GM18498 (cell line): ENCODE data around the gene DAPK2.

Source experiments
- ATAC-seq: cut with Tn5 transposase; IDR thresholded peaks from one replicate; pipeline ENCODE4 v1.9.1; 2021; ENCODE audit warnings: mild to moderate bottlenecking, moderate library complexity; ENCODE audit not compliant: unreplicated experiment

DAPK2 gene

DNA sequence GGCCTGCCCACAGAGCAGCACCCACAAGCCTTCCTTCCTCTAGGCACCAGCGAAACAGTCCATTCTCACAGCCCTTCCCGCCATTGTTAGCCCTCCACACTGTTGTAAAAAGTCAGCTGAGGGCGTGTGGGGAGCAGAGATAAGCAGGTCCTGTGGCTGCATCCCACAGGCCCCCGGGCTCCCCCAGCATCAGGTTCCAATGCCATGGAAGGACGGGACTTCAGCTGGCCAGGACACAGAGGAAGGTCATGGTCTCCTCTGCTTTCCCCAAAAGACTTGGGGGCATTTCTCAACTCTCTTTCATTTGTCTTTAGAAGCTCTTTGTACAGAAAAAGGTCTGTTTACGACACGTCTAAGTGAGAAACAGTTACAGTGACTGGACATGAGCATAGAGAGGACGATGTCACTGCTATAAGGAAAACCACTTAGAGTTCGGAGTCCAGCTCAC, 127.4 kb downstream of the DAPK2 start:
- no peak for ATAC-seq

- ATAC-seq = no peak
These were observed 128.0 kb downstream of the DAPK2 start for GRCh38 chr15:63918317-63918672.

- ATAC-seq = no peak
These were observed 128.5 kb downstream of the DAPK2 start for GRCh38 chr15:63917588-63918316.

DNA sequence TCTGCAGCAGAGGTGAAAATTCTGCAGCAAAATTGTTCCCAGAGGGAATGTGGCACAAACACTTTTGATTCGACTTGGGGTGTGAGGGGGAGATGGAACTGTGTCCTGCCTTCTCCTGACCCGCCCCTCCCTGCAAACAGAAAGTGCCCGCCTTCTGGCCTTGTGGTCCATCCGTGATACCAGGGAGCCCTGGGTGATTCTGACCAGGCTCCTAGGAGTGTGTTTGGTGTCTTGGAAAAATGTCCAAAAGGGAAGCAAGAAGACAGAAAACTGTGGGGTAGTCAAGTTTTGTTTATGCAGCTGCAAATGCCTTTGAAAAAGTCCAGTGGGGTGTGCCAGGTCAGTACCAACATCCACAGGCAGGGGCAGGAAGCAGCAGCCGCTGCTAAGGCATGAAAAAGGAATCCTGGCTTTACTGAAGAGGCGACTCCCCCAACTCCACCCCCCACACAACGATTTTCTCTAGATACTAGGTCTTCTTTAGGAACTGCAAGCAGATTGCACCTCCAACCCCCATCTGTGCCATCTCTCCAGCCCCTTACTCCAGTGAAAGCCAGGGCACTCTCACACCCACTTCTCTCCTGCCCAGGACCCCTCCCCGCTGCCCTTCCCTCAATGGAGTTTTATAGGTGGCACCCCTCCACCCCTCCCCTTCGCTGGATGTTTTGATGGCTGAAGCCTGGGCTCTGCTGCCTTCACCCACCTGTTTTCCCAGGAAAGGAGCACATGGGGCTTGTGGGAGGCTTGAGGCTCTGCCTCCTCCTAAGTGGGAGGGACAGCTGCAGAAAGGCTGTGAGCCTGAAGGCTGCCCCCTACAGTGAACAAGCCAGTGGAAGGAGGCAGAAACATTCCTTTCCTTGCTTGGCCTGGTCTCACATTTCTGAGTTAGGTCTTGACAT, 130.2 kb downstream of the DAPK2 start:
- ATAC-seq = no peak

DNA sequence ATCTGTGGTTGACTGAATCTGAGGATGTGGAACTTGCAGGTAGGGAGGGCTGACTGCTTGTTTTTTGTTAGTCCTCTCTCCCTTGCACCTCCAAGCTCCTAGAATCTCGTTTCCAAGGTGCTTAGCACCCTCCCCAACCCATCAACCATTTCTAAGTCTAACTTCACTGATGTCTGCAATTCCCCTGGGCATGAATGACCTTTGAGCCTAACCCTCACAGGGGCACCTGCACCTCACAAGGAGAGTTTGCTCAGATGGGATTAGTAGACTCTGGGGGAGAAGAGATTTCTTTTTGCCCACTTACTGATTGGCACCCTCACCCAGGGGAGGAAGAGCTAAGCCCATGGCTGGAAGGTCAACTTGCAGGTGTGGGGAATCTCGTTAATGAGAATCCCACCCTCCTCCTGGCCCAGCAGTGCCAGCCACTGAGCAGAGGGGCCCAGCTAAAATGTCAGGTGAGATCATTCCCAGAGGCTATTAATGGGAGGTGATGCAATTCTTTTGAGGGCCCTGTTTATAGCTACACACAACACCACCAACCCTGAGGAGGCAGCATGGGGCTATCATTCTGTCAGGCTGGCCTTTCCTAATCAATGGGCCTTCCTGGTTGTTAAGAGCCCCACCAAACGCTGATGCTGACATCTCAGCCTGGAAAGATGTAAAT, 130.9 kb downstream of the DAPK2 start:
- ATAC-seq = no peak

GRCh38 chr15:63913786-63914315, 132.4 kb downstream of the DAPK2 start:
- ATAC-seq = no peak

DNA sequence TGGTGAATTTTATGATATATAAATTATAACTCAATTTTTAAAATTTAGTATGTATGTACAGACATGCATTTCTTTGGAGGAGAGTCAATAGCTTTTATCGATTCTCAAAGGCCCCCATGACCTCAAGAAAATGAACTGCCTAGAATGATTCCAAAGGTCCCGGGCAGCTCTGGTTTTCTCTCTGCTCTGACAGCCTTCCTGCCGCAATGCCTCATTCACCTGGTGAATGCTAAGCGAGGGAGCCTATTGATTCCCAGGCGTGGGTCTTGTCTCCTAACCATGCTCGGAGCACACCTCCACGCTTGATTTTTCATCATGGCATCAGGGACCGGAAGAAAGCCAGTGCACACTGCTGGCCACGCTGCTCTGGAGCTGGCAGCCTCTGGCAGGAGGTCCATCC, 132.9 kb downstream of the DAPK2 start:
- ATAC-seq = no peak

GRCh38 chr15:63912061-63912615, 134.1 kb downstream of the DAPK2 start:
- ATAC-seq = no peak

- ATAC-seq = no peak
These were observed 135.1 kb downstream of the DAPK2 start for GRCh38 chr15:63911160-63911559.

GRCh38 chr15:63909819-63910437, 136.4 kb downstream of the DAPK2 start:
- ATAC-seq = no peak

DNA sequence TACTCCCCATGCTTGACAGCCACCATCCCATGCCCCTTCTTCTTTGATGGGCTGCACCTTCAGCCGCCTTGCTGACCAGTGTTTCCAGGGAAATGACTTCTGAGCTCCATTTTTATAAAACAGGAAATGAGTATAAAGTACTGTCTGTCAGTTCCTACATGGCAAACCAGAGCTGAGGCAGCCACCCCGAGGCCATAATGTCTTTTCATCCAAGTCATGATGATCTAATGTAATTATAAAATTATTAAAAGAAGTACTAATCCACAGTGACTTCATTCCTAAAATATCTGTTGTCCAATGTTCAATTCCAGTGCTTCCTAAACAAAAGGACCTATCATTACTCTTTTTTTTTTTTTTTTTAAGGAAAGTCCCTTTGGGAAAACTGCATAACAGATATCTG, 137.3 kb downstream of the DAPK2 start:
- ATAC-seq = no peak

DNA sequence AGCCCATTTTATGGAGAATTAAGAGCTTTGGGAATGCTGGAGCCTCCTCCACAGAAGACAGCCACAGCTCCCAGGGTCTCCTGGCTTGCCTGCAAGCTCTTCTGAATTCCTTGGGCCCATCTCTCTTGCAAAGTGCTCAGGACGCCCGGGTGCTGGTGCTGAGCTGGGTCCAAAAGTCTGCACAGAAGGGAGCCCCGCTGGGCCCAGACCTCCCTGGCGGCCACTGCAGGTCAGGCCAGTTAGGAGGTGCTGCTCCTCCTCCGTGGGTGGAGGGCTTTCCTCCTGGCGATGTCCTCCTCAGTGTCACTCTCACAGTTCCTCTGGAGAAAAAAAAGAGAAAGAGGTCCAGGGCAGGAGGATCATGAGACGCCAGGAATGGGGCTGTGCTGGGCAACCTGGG, 138.0 kb downstream of the DAPK2 start:
- ATAC-seq = no peak

DNA sequence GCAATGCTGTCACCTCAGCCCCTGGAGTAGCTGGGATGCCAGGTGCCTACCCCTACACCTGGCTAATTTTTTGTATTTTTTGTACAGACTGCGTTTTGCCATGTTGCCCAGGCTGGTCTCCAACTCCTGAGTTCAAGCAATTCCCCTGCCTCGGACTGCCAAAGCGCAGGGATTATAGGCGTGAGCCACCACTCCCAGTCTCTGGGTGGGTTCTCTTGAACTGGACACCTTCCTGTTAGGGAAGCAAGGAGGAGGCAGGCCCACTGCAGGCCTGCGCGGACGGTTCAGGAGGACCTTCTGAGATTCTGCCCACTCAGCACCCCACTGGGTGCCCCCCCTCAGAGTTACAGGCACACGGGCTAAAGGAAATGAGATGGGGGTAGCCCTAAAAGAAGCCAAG, 138.8 kb downstream of the DAPK2 start:
- no peak for ATAC-seq

DNA sequence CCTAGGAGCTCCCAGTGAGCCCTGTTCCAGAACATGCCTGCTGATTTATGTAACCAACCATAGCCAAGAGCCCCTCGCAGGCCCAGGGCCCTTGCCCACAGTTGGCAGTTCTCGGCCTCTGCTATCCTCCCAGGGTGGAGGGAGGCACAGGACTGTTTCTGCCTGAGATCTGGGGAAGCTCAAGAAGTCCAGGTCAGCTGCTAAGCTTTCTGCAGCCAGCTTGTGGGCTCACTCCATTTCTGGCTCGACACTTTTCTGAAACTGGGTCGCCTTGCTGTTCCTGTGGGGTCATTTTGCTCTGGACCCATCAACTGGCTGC, 140.1 kb downstream of the DAPK2 start:
- ATAC-seq = no peak

GRCh38 chr15:63905558-63906265, 140.6 kb downstream of the DAPK2 start:
- ATAC-seq = no peak

GRCh38 chr15:63905131-63905530, 141.2 kb downstream of the DAPK2 start:
- ATAC-seq = no peak

DNA sequence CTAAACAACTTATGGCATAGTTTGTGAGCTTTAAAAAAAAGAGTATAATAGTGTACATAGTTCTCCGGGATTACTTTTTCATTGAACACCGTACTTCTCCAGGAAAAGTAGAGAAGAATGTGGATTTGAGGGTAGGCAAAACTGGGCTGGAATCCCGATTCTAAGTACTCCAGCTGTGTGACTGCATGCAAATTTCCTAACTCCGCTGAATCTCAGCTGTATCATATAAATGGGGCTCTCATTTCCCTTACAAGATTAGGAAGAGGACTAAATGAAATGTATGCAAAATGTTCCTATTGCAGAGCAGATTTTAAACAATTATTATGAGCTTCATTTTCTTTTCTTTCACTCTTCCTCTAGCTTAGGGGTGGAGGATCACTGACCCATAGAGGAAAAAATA, 142.2 kb downstream of the DAPK2 start:
- ATAC-seq = no peak

- ATAC-seq = no peak
These were observed 143.6 kb downstream of the DAPK2 start for GRCh38 chr15:63902671-63903035.

- ATAC-seq = no peak
These were observed 144.2 kb downstream of the DAPK2 start for GRCh38 chr15:63901912-63902670.

GRCh38 chr15:63900306-63900705, 146.0 kb downstream of the DAPK2 start:
- no peak for ATAC-seq
